ENCODE data around the gene DUOXA2. TPM values are rescaled to one million over a fixed set of nuclear protein-coding genes. Genes with fewer than 3 reads are reported as not detected.

The DUOXA2 gene
- total and polyA plus RNA-seq, 2 of the 4 experiments (the other 2 are of a cell fraction), result not detected

DNA sequence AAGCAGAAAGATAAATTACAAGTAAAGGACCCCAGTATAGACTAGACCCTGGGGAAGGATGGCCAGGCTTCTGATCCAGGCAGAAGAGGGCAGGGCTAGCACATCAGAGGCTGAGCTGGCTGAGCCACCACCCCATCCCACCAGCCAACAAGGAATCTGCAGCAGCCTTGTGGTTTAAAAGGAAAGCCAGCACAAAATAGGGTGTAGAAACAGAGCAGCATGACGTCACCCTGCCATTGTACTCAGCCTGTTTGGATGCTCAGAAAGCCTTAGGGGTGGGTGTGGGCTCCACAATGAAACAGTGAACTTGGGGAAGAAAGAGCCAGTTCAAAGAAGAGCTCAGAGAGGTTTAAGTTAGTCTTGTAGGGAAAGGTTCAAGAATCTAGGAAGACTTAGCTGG lies 43.8 kb downstream of the DUOXA2 start:
- Histone ChIP-seq H2AK9ac (replicated peaks; ENCODE audit: low read depth, low read length, poor library complexity) (peak overlapping the region; percentile 17), H3K9ac (ENCODE audit: low read depth, low read length) (no peak overlapping the region), H3K36me3 (ENCODE audit: control insufficient read depth, insufficient read depth, low read length) (no peaks in the 10 kb centered on the region), H2BK15ac (ENCODE audit: low read depth, low read length) (no peak overlapping the region), H3K9me3 (ENCODE audit: control insufficient read depth, insufficient read depth, low read length) (no peaks in the 10 kb centered on the region), H3K27me3 (ENCODE audit: control insufficient read depth, insufficient read depth, low read length) (no peaks in the 10 kb centered on the region), H2BK120ac (ENCODE audit: low read depth, low read length) (no peak overlapping the region), H2AK5ac (ENCODE audit: low read depth, low read length) (0 out of 2 replicates have a peak overlapping the region, but pooled peaks have one; percentile 0), H3K9me1 (ENCODE audit: insufficient read depth, low read length) (peaks cover 12% of the 10 kb centered on the region), H4K91ac (ENCODE audit: insufficient read depth, low read depth, low read length) (no peak overlapping the region), H4K20me1 (ENCODE audit: insufficient read depth, low read length) (no peaks in the 10 kb centered on the region), H3K23ac (ENCODE audit: low read depth, low read length) (no peak overlapping the region), H3K79me1 (ENCODE audit: low read depth in 1 of 2, low read length in 2 of 2) (no peaks in the 10 kb centered on the region), H4K5ac (ENCODE audit: low read depth, low read length) (no peak overlapping the region), H2BK5ac (ENCODE audit: low read depth, low read length, poor library complexity, severe bottlenecking) (no peak overlapping the region), H3K4ac (ENCODE audit: low read depth, low read length) (no peak overlapping the region), H2BK20ac (ENCODE audit: low read depth, low read length) (no peak overlapping the region), H3K18ac (ENCODE audit: low read depth, low read length) (no peak overlapping the region), H3K27ac (ENCODE audit: insufficient read depth, low read length) (no peak overlapping the region), H3K56ac (ENCODE audit: extremely low read depth, insufficient read depth, low read length) (no peak overlapping the region), H3K4me3 (ENCODE audit: insufficient read depth, low read depth, low read length) (no peak overlapping the region), H3K4me1 (ENCODE audit: control insufficient read depth, insufficient read depth, low read length) (peaks cover 12% of the 10 kb centered on the region), H2AFZ (replicated peaks; ENCODE audit: low read length, poor library complexity) (no peak overlapping the region), H4K8ac (ENCODE audit: low read depth in 2 of 2, low read length in 2 of 2) (no peak overlapping the region), H3K14ac (replicated peaks; ENCODE audit: low read depth, low read length) (no peak overlapping the region), H3K4me2 (ENCODE audit: low read depth, low read length) (no peak overlapping the region)
- TF ChIP-seq CEBPB (IDR thresholded peaks at IDR 0.05; ENCODE audit: low read depth, low read length), result 0 out of 2 replicates have a peak, but pooled peaks have one; percentile 23
- no peak for TF ChIP-seq RAD21 (IDR thresholded peaks at IDR 0.05; ENCODE audit: low read length)
- peak; percentile 81 for DNase-seq
- in situ Hi-C loops (cut with MboI; ENCODE audit: low sequenced_read_pairs) (no loop called here), dilution Hi-C loops (cut with HindIII; ENCODE audit: low sequenced_read_pairs, unreplicated experiment) (no loop called here), intact Hi-C loops (cut with micrococcal nuclease) (no loop called here)
- WGBS, 2 experiments (ENCODE audit: extremely low coverage in 2 of 2, insufficient read length in 1 of 2), result 43% methylated on average over 1 of the region's 1 CpG; no CpG with 5 or more reads in 1 of the 2 experiments
- peak; percentile 48 for ATAC-seq (ENCODE audit: low read depth)
- ChIA-PET POLR2A (ENCODE audit: unreplicated experiment) (no interaction called here), CTCF (no interaction called here)
- no TSS peak for BruUV-seq (replicated peaks)
